ENCODE results near the gene STON1. TPM values are rescaled to one million over a fixed set of nuclear protein-coding genes. Genes with fewer than 3 reads are reported as not detected.
"Not testable (repeated sequence)": the region's sequence is repeated elsewhere in the genome, so short reads cannot be mapped to it uniquely, and the experiment has no call there.

Gene STON1
- total and polyA plus RNA-seq, 3 experiments from 2014 or later = 0.28 to 1.4 (median 0.89) TPM

- ChIA-PET POLR2A (no interaction called here), CTCF (interaction anchor here (0.9 kb wide), 1 partner anchor 14 kb away, joined by 3 read pairs; no protein-coding TSS in a partner anchor)
- Histone ChIP-seq H3K27ac (ENCODE audit: low read depth, low read length) (no peak overlapping the region), H3K4me3 (ENCODE audit: low read length) (no peak overlapping the region), H3K27me3 (ENCODE audit: insufficient read depth, low read length, poor library complexity, severe bottlenecking) (no peaks in the 10 kb centered on the region), H3K4me1 (ENCODE audit: insufficient read depth, low read length) (no peaks in the 10 kb centered on the region), H3K9me3 (ENCODE audit: low read length) (no peaks in the 10 kb centered on the region), H3K36me3 (ENCODE audit: insufficient read depth, low read length) (peaks cover 18% of the 10 kb centered on the region)
- H3K36me3 Mint-ChIP-seq = peaks cover 16 to 90% (median 36%) of the 10 kb centered on the region in 3 donors
- H3K27ac Mint-ChIP-seq = peak overlapping the region in 1 of 8 donors; percentile 17
- DNase-seq = no peak
- no peak overlapping the region for H3K4me3 Mint-ChIP-seq
- H3K4me1 Mint-ChIP-seq = peaks cover 7 to 12% (median 11%) of the 10 kb centered on the region in 3 donors
- H3K9me3 Mint-ChIP-seq = peaks cover 0 to 2% (median 0%) of the 10 kb centered on the region in 5 donors
- no peaks in the 10 kb centered on the region for H3K27me3 Mint-ChIP-seq
Observed at GRCh38 chr2:48514348-48515003, 15.5 kb upstream of the STON1 start.

GRCh38 chr2:48515513-48515985, 14.4 kb upstream of the STON1 start:
- Histone ChIP-seq H3K4me3 (ENCODE audit: low read length) (no peak overlapping the region), H3K27ac (ENCODE audit: low read depth, low read length) (no peak overlapping the region), H3K4me1 (ENCODE audit: insufficient read depth, low read length) (no peaks in the 10 kb centered on the region), H3K36me3 (ENCODE audit: insufficient read depth, low read length) (peaks cover 21% of the 10 kb centered on the region), H3K27me3 (ENCODE audit: insufficient read depth, low read length, poor library complexity, severe bottlenecking) (no peaks in the 10 kb centered on the region), H3K9me3 (ENCODE audit: low read length) (no peaks in the 10 kb centered on the region)
- POLR2A ChIA-PET = no interaction called here
- Mint-ChIP-seq H3K27me3 (no peaks in the 10 kb centered on the region), H3K27ac (no peak overlapping the region), H3K4me1 (peaks cover under 1 to 2% (median 2%) of the 10 kb centered on the region in 3 donors), H3K9me3 (peaks cover 0 to 2% (median 0%) of the 10 kb centered on the region in 5 donors), H3K4me3 (no peak overlapping the region), H3K36me3 (peaks cover 18 to 85% (median 35%) of the 10 kb centered on the region in 3 donors)
- DNase-seq = no peak
- CTCF ChIA-PET = no interaction called here

- H3K27ac ChIP-seq (ENCODE audit: low read depth, low read length) = no peak overlapping the region
- ChIA-PET POLR2A (no interaction called here), CTCF (no interaction called here)
- DNase-seq = no peak
- no peaks in the 10 kb centered on the region for H3K9me3 ChIP-seq (ENCODE audit: low read length)
- Mint-ChIP-seq H3K27ac (peak overlapping the region in 4 of 8 donors; percentile 5 to 78 (median 44)), H3K4me3 (no peak overlapping the region), H3K27me3 (no peaks in the 10 kb centered on the region), H3K36me3 (peaks cover 16 to 70% (median 31%) of the 10 kb centered on the region in 3 donors), H3K4me1 (no peaks in the 10 kb centered on the region), H3K9me3 (peaks cover 0 to 2% (median 0%) of the 10 kb centered on the region in 5 donors)
- no peaks in the 10 kb centered on the region for H3K27me3 ChIP-seq (ENCODE audit: insufficient read depth, low read length, poor library complexity, severe bottlenecking)
- no peak overlapping the region for H3K4me3 ChIP-seq (ENCODE audit: low read length)
- H3K36me3 ChIP-seq (ENCODE audit: insufficient read depth, low read length) = peaks cover 15% of the 10 kb centered on the region
- no peaks in the 10 kb centered on the region for H3K4me1 ChIP-seq (ENCODE audit: insufficient read depth, low read length)
Observed at GRCh38 chr2:48519593-48519992, 10.4 kb upstream of the STON1 start.

GRCh38 chr2:48524756-48525155, 5.2 kb upstream of the STON1 start:
- H3K4me1 Mint-ChIP-seq = peaks cover 3 to 13% (median 7%) of the 10 kb centered on the region in 3 donors
- H3K27ac Mint-ChIP-seq; H3K9me3 Mint-ChIP-seq; H3K27ac ChIP-seq (ENCODE audit: low read depth, low read length); H3K36me3 ChIP-seq (ENCODE audit: insufficient read depth, low read length); CTCF ChIA-PET; H3K4me3 ChIP-seq (ENCODE audit: low read length); H3K4me1 ChIP-seq (ENCODE audit: insufficient read depth, low read length); H3K4me3 Mint-ChIP-seq; H3K27me3 ChIP-seq (ENCODE audit: insufficient read depth, low read length, poor library complexity, severe bottlenecking); H3K9me3 ChIP-seq (ENCODE audit: low read length); H3K27me3 Mint-ChIP-seq; DNase-seq: not testable (repeated sequence)
- H3K36me3 Mint-ChIP-seq = peaks cover 6 to 27% (median 12%) of the 10 kb centered on the region in 3 donors
- POLR2A ChIA-PET = interaction anchor here (0.6 kb wide), 1 partner anchor 31 kb away, joined by 3 read pairs; no protein-coding TSS in a partner anchor

- H3K4me3 Mint-ChIP-seq = no peak overlapping the region
- Histone ChIP-seq H3K9me3 (ENCODE audit: low read length) (no peaks in the 10 kb centered on the region), H3K27me3 (ENCODE audit: insufficient read depth, low read length, poor library complexity, severe bottlenecking) (no peaks in the 10 kb centered on the region)
Observed at GRCh38 chr2:48525269-48525943, 4.5 kb upstream of the STON1 start.

GRCh38 chr2:48527226-48527885, 2.6 kb upstream of the STON1 start:
- Histone ChIP-seq H3K27me3 (ENCODE audit: insufficient read depth, low read length, poor library complexity, severe bottlenecking) (no peaks in the 10 kb centered on the region), H3K4me1 (ENCODE audit: insufficient read depth, low read length) (peaks cover 7% of the 10 kb centered on the region), H3K4me3 (ENCODE audit: low read length) (no peak overlapping the region), H3K9me3 (ENCODE audit: low read length) (no peaks in the 10 kb centered on the region), H3K36me3 (ENCODE audit: insufficient read depth, low read length) (no peaks in the 10 kb centered on the region), H3K27ac (ENCODE audit: low read depth, low read length) (no peak overlapping the region)
- DNase-seq = no peak
- ChIA-PET CTCF (no interaction called here), POLR2A (no interaction called here)
- Mint-ChIP-seq H3K27ac (no peak overlapping the region), H3K27me3 (no peaks in the 10 kb centered on the region), H3K36me3 (peaks cover 0 to 11% (median 5%) of the 10 kb centered on the region in 3 donors), H3K9me3 (no peaks in the 10 kb centered on the region), H3K4me1 (peaks cover 9 to 25% (median 13%) of the 10 kb centered on the region in 3 donors), H3K4me3 (peak overlapping the region in 1 of 7 donors; percentile 11)

More at GRCh38 chr2:48525269-48525943, 4.5 kb upstream of the STON1 start:
- H3K4me3 ChIP-seq (ENCODE audit: low read length) = no peak overlapping the region
- H3K4me1 ChIP-seq (ENCODE audit: insufficient read depth, low read length) = peaks cover 1% of the 10 kb centered on the region
- Mint-ChIP-seq H3K27me3 (no peaks in the 10 kb centered on the region), H3K9me3 (no peaks in the 10 kb centered on the region), H3K27ac (no peak overlapping the region), H3K4me1 (peaks cover 3 to 15% (median 7%) of the 10 kb centered on the region in 3 donors), H3K36me3 (peaks cover 6 to 26% (median 12%) of the 10 kb centered on the region in 3 donors)
- H3K36me3 ChIP-seq (ENCODE audit: insufficient read depth, low read length) = no peaks in the 10 kb centered on the region
- ChIA-PET CTCF (no interaction called here), POLR2A (interaction anchor here (0.6 kb wide), 1 partner anchor 32 kb away, joined by 3 read pairs; no protein-coding TSS in a partner anchor)
- H3K27ac ChIP-seq (ENCODE audit: low read depth, low read length) = no peak overlapping the region
- DNase-seq = no peak

GRCh38 chr2:48528431-48528830, 1.5 kb upstream of the STON1 start:
- Histone ChIP-seq H3K9me3 (ENCODE audit: low read length) (no peaks in the 10 kb centered on the region), H3K4me3 (ENCODE audit: low read length) (no peak overlapping the region), H3K36me3 (ENCODE audit: insufficient read depth, low read length) (no peaks in the 10 kb centered on the region), H3K27ac (ENCODE audit: low read depth, low read length) (no peak overlapping the region), H3K4me1 (ENCODE audit: insufficient read depth, low read length) (peaks cover 7% of the 10 kb centered on the region), H3K27me3 (ENCODE audit: insufficient read depth, low read length, poor library complexity, severe bottlenecking) (no peaks in the 10 kb centered on the region)
- H3K36me3 Mint-ChIP-seq = peaks cover 0 to 9% (median 5%) of the 10 kb centered on the region in 3 donors
- CTCF ChIA-PET = interaction anchor here (0.9 kb wide), 1 partner anchor 14 kb away, joined by 3 read pairs; no protein-coding TSS in a partner anchor
- H3K9me3 Mint-ChIP-seq = no peaks in the 10 kb centered on the region
- peak overlapping the region in 2 of 8 donors; percentile 58 to 92 for H3K27ac Mint-ChIP-seq
- H3K4me3 Mint-ChIP-seq = peak overlapping the region in 4 of 7 donors; percentile 38 to 65 (median 55)
- DNase-seq = no peak
- no peaks in the 10 kb centered on the region for H3K27me3 Mint-ChIP-seq
- POLR2A ChIA-PET = no interaction called here
- peaks cover 9 to 25% (median 16%) of the 10 kb centered on the region in 3 donors for H3K4me1 Mint-ChIP-seq
